NB4 (cell line): ENCODE results near the gene SNRNP48.

Experiments
- DNase-seq: peaks from one replicate; pipeline ENCODE4 v3.0.0; 2010; ENCODE audit warnings: low read depth
- H3K4me3 ChIP-seq: one replicate; pipeline ENCODE4 v1.5.1; 2011; ENCODE audit warnings: mild to moderate bottlenecking, low read depth, low read length, moderate library complexity
- CTCF ChIP-seq: IDR thresholded peaks from one replicate; pipeline ENCODE4 v1.5.1; 2012; ENCODE audit warnings: low read depth, low read length
- MAX ChIP-seq: IDR thresholded peaks from 2 replicates; pipeline ENCODE4 v1.6.1; 2011; ENCODE audit warnings: low read depth, low read length
- MYC ChIP-seq: IDR thresholded peaks from 2 replicates; pipeline ENCODE4 v1.6.1; 2011; ENCODE audit warnings: low read depth, low read length
- POLR2A ChIP-seq: IDR thresholded peaks from 2 replicates; pipeline ENCODE4 v1.6.1; 2011; ENCODE audit warnings: mild to moderate bottlenecking; ENCODE audit not compliant: insufficient read length; ENCODE audit errors: extremely low read depth

The SNRNP48 gene

GRCh38 chr6:7578931-7579330, 11.1 kb upstream of the SNRNP48 start:
- no peak for DNase-seq
- TF ChIP-seq MAX = no peak
- no peak for TF ChIP-seq CTCF
- no peak for TF ChIP-seq MYC
- no peak for TF ChIP-seq POLR2A
- H3K4me3 ChIP-seq = no peak overlapping the region

GRCh38 chr6:7579851-7580250, 10.1 kb upstream of the SNRNP48 start:
- TF ChIP-seq MAX (no peak), MYC (no peak), POLR2A (no peak), CTCF (no peak)
- no peak for DNase-seq
- H3K4me3 ChIP-seq = no peak overlapping the region

GRCh38 chr6:7580537-7580926, 9.5 kb upstream of the SNRNP48 start:
- no peak for TF ChIP-seq POLR2A
- TF ChIP-seq CTCF = no peak
- no peak for TF ChIP-seq MAX
- no peak for TF ChIP-seq MYC
- DNase-seq = no peak
- no peak overlapping the region for H3K4me3 ChIP-seq

GRCh38 chr6:7580927-7581618, 8.9 kb upstream of the SNRNP48 start:
- H3K4me3 ChIP-seq = no peak overlapping the region
- no peak for TF ChIP-seq POLR2A
- TF ChIP-seq MAX = no peak
- TF ChIP-seq CTCF = no peak
- no peak for TF ChIP-seq MYC
- DNase-seq = no peak

- no peak for DNase-seq
- no peak overlapping the region for H3K4me3 ChIP-seq
- TF ChIP-seq MYC (no peak), POLR2A (no peak), CTCF (no peak), MAX (no peak)
These were observed 4.6 kb upstream of the SNRNP48 start for GRCh38 chr6:7585287-7585930.
